Melanocyte of skin (primary cell): ENCODE data around the gene CDK12. TPM values are rescaled to one million over a fixed set of nuclear protein-coding genes. Genes with fewer than 3 reads are reported as not detected.

Source experiments
- small RNA-seq, 2 donors: library from RNA; depleted of rRNA; stranded (forward); fragments of <200 nt; gene quantifications; one replicate each; pipeline ENCODE3, GENCODE V24; 2012
- total RNA-seq, 2 donors: library from RNA; depleted of rRNA; stranded (reverse); fragments of >200 nt; gene quantifications; 2 replicates each; pipeline ENCODE4 v1.2.3, GENCODE V29; 2012

Gene CDK12
- total RNA-seq, result 10 to 100 TPM; 37.9 to 44.0 TPM

GRCh38 chr17:39461113-39461925 is at the start of gene CDK12:
CDK12 (plus strand) TSS chr17:39461486; CDS start chr17:39462072, 586 bp downstream.

GRCh38 chr17:39450847-39451581 is 10.3 kb upstream of the CDK12 start, which contains the start of gene MED1:
MED1 (minus strand) TSS chr17:39451263; CDS start chr17:39451062, 201 bp downstream.

Small RNAs within 50 kb of the gene (small RNA-seq; reads per million reads assigned to genes)
- gene RNU6-233P, result 0 reads per million in 2 donors

Other genes starting within 250 kb of the CDK12 start
- gene STAC2, start 235.5 kb upstream of the CDK12 start, total RNA-seq, result not detected
- 10 to 100 TPM in 1 of 2 donors, 1 to 10 TPM in 1; 7.0 to 12.0 TPM for gene FBXL20, start 59.9 kb upstream of the CDK12 start, total RNA-seq
- gene MED1, start 10.2 kb upstream of the CDK12 start, total RNA-seq, result 10 to 100 TPM; 23.4 to 30.6 TPM
- not detected for gene NEUROD2, start 146.4 kb downstream of the CDK12 start, total RNA-seq
- gene PPP1R1B, start 165.5 kb downstream of the CDK12 start, total RNA-seq, result not detected
- 10 to 100 TPM; 37.2 to 39.3 TPM for gene STARD3, start 175.7 kb downstream of the CDK12 start, total RNA-seq
- under 1 TPM; 0.33 to 0.34 TPM for gene TCAP, start 203.9 kb downstream of the CDK12 start, total RNA-seq
- not detected for gene PNMT, start 207.0 kb downstream of the CDK12 start, total RNA-seq
- gene PGAP3, start 226.6 kb downstream of the CDK12 start, total RNA-seq, result 1 to 10 TPM; 4.0 to 8.3 TPM
- gene ERBB2, start 238.6 kb downstream of the CDK12 start, total RNA-seq, result 10 to 100 TPM; 29.0 to 32.7 TPM